Measurements from ENCODE around the gene RPL7L1. TPM values are rescaled to one million over a fixed set of nuclear protein-coding genes. Genes with fewer than 3 reads are reported as not detected.

RPL7L1 gene
- total and polyA plus RNA-seq, 2 of the 4 experiments (the other 2 are of a cell fraction), result 43.0 to 112 TPM

DNA sequence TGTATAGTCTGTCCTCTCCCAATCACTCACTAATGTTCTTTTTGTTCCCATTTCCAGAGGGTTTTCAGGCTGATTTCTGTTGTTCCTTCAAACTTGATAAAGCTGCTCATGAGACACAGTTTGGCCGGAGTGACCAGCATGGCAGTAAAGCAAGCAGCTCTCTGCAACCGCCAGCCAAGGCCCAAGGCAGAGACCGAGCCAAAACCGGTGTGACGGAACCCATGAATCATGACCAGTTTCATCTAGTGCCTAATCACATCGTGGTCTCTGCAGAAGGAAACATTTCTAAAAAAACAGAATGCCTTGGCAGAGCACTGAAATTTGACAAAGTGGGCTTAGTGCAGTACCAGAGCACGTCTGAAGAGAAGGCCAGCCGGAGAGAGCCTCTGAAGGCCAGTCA is 14.8 kb upstream of the RPL7L1 start:
- no TSS peak for BruUV-seq (replicated peaks)
- in situ Hi-C loops (cut with MboI; ENCODE audit: low sequenced_read_pairs) (no loop called here), dilution Hi-C loops (cut with HindIII; ENCODE audit: low sequenced_read_pairs, unreplicated experiment) (loop anchor here (25.0 kb wide), 1 partner anchor 202 kb away; no protein-coding TSS in a partner anchor), intact Hi-C loops (cut with micrococcal nuclease) (no loop called here)
- no peak for DNase-seq
- Histone ChIP-seq H4K91ac (ENCODE audit: insufficient read depth, low read depth, low read length) (no peak overlapping the region), H3K36me3 (ENCODE audit: control insufficient read depth, insufficient read depth, low read length) (peaks cover 29% of the 10 kb centered on the region), H3K27me3 (ENCODE audit: control insufficient read depth, insufficient read depth, low read length) (no peaks in the 10 kb centered on the region), H4K5ac (ENCODE audit: low read depth, low read length) (no peak overlapping the region), H2AK5ac (ENCODE audit: low read depth, low read length) (no peak overlapping the region), H2BK20ac (ENCODE audit: low read depth, low read length) (no peak overlapping the region), H2BK5ac (ENCODE audit: low read depth, low read length, poor library complexity, severe bottlenecking) (no peak overlapping the region), H4K8ac (ENCODE audit: low read depth in 2 of 2, low read length in 2 of 2) (no peak overlapping the region), H3K79me1 (ENCODE audit: low read depth in 1 of 2, low read length in 2 of 2) (no peaks in the 10 kb centered on the region), H3K9ac (ENCODE audit: low read depth, low read length) (no peak overlapping the region), H2BK15ac (ENCODE audit: low read depth, low read length) (no peak overlapping the region), H3K56ac (ENCODE audit: extremely low read depth, insufficient read depth, low read length) (no peak overlapping the region), H3K9me3 (ENCODE audit: control insufficient read depth, insufficient read depth, low read length) (no peaks in the 10 kb centered on the region), H3K23ac (ENCODE audit: low read depth, low read length) (no peak overlapping the region), H3K27ac (ENCODE audit: insufficient read depth, low read length) (no peak overlapping the region), H3K4ac (ENCODE audit: low read depth, low read length) (no peak overlapping the region), H3K9me1 (ENCODE audit: insufficient read depth, low read length) (no peaks in the 10 kb centered on the region), H2BK120ac (ENCODE audit: low read depth, low read length) (no peak overlapping the region), H4K20me1 (ENCODE audit: insufficient read depth, low read length) (no peaks in the 10 kb centered on the region), H3K4me3 (ENCODE audit: insufficient read depth, low read depth, low read length) (no peak overlapping the region), H2AK9ac (replicated peaks; ENCODE audit: low read depth, low read length, poor library complexity) (no peak overlapping the region), H3K4me2 (ENCODE audit: low read depth, low read length) (no peak overlapping the region), H3K14ac (replicated peaks; ENCODE audit: low read depth, low read length) (no peak overlapping the region), H3K18ac (ENCODE audit: low read depth, low read length) (no peak overlapping the region), H2AFZ (replicated peaks; ENCODE audit: low read length, poor library complexity) (no peak overlapping the region), H3K4me1 (ENCODE audit: control insufficient read depth, insufficient read depth, low read length) (no peaks in the 10 kb centered on the region)
- 92% methylated on average over 4 of the region's 8 CpGs; no CpG with 5 or more reads in 1 of the 2 experiments for WGBS, 2 experiments (ENCODE audit: extremely low coverage in 2 of 2, insufficient read length in 1 of 2)
- TF ChIP-seq, protein P1, sequence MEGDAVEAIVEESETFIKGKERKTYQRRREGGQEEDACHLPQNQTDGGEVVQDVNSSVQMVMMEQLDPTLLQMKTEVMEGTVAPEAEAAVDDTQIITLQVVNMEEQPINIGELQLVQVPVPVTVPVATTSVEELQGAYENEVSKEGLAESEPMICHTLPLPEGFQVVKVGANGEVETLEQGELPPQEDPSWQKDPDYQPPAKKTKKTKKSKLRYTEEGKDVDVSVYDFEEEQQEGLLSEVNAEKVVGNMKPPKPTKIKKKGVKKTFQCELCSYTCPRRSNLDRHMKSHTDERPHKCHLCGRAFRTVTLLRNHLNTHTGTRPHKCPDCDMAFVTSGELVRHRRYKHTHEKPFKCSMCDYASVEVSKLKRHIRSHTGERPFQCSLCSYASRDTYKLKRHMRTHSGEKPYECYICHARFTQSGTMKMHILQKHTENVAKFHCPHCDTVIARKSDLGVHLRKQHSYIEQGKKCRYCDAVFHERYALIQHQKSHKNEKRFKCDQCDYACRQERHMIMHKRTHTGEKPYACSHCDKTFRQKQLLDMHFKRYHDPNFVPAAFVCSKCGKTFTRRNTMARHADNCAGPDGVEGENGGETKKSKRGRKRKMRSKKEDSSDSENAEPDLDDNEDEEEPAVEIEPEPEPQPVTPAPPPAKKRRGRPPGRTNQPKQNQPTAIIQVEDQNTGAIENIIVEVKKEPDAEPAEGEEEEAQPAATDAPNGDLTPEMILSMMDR (conservative IDR thresholded peaks at IDR 0.05; ENCODE audit: low read depth, low read length), result no peak
- TF ChIP-seq CEBPB (IDR thresholded peaks at IDR 0.05; ENCODE audit: low read depth, low read length) (no peak), NFE2L2 (IDR thresholded peaks at IDR 0.05; ENCODE audit: low read depth, low read length) (no peak), RCOR1 (IDR thresholded peaks at IDR 0.05; ENCODE audit: insufficient replicate concordance, low read length) (no peak), CHD1 (IDR thresholded peaks at IDR 0.05; ENCODE audit: low read depth, low read length) (no peak), POLR2A (IDR thresholded peaks at IDR 0.05; ENCODE audit: low read depth, low read length) (no peak), RFX5 (IDR thresholded peaks at IDR 0.05; ENCODE audit: low read depth, low read length) (no peak), MXI1 (IDR thresholded peaks at IDR 0.05; ENCODE audit: borderline replicate concordance, low read depth, low read length) (no peak), SMC3 (IDR thresholded peaks at IDR 0.05; ENCODE audit: low read depth, low read length) (no peak), MAZ (IDR thresholded peaks at IDR 0.05; ENCODE audit: borderline replicate concordance, low read depth, low read length) (no peak), MAFK (IDR thresholded peaks at IDR 0.05; ENCODE audit: low read depth, low read length) (no peak), FOS (IDR thresholded peaks at IDR 0.05; ENCODE audit: low read depth, low read length) (no peak), RAD21 (IDR thresholded peaks at IDR 0.05; ENCODE audit: low read length) (no peak)
- TF ChIP-seq, protein P2, sequence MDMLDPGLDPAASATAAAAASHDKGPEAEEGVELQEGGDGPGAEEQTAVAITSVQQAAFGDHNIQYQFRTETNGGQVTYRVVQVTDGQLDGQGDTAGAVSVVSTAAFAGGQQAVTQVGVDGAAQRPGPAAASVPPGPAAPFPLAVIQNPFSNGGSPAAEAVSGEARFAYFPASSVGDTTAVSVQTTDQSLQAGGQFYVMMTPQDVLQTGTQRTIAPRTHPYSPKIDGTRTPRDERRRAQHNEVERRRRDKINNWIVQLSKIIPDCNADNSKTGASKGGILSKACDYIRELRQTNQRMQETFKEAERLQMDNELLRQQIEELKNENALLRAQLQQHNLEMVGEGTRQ (IDR thresholded peaks at IDR 0.05; ENCODE audit: low read depth, low read length), result no peak
- TF ChIP-seq, protein P3, sequence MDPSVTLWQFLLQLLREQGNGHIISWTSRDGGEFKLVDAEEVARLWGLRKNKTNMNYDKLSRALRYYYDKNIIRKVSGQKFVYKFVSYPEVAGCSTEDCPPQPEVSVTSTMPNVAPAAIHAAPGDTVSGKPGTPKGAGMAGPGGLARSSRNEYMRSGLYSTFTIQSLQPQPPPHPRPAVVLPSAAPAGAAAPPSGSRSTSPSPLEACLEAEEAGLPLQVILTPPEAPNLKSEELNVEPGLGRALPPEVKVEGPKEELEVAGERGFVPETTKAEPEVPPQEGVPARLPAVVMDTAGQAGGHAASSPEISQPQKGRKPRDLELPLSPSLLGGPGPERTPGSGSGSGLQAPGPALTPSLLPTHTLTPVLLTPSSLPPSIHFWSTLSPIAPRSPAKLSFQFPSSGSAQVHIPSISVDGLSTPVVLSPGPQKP (IDR thresholded peaks at IDR 0.05; ENCODE audit: borderline replicate concordance, low read depth, low read length), result no peak
- ATAC-seq (ENCODE audit: low read depth), result no peak
- POLR2A ChIA-PET (ENCODE audit: unreplicated experiment), result no interaction called here
- CTCF ChIA-PET, result no interaction called here
